ENCODE data around the gene DSCAML1. TPM values are rescaled to one million over a fixed set of nuclear protein-coding genes. Genes with fewer than 3 reads are reported as not detected.

DSCAML1 gene
- total and polyA plus RNA-seq, 2 of the 8 experiments (the other 6 are each of a cell fraction or from before 2014, with no cell fraction given), result 0.19 to 0.24 TPM

DNA sequence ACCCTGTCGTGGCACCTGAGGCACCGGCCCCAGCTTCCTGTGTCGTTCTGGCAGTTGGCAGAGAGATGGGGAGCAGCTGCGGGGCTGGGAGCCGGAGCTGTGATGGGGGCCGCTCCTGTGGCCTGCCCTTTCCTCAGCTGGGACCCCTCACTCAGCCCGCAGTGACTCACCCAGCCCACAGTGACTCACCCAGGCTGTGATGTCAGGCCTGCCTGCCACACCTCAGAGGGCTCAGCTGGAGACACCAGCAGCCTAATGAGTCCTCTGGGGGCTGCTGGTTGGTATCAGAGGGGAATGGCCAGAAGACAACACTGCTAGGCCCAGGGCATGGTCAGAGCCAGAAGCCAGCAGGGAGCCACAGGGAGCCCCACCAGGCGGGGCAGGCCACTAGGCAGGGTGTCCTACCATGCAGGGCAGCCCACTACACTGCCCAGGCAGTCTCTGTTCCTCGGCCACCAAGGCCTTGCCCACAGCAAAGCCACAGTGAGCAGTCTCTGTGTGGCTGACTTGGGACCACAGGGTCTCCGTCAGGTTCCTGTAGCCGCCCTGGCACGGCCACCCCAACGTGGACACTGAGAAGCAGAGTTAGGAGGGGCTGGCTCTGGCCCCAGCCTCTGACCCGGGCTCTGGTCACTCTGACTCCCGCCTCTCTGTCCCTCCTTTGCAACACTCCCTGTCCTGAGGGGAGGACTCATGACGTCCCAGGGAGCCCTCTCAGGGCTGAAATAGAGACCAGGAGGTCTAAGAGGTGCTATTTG lies 31.8 kb upstream of the DSCAML1 start:
- Histone ChIP-seq H2BK5ac (ENCODE audit: low read depth, low read length) (no peak overlapping the region), H2AK5ac (ENCODE audit: low read depth, low read length) (no peak overlapping the region), H2BK120ac (replicated peaks; ENCODE audit: low read depth, low read length) (no peak overlapping the region), H3K4ac (replicated peaks; ENCODE audit: insufficient read length, low read depth, low read length) (no peak overlapping the region), H3K4me1 (replicated peaks in 1 of 4; ENCODE audit: control insufficient read depth in 3 of 4, insufficient read depth in 4 of 4, low read length in 3 of 4) (peaks cover 0 to 18% (median 10%) of the 10 kb centered on the region in 4 experiments; a peak in 6 of 7 replicates), H3K9me3 (ENCODE audit: insufficient read depth in 2 of 2, low read depth in 1 of 2, low read length in 1 of 2) (no peaks in the 10 kb centered on the region), H4K8ac (ENCODE audit: extremely low read depth, insufficient read depth, low read length) (peak overlapping the region; percentile 53), H4K91ac (replicated peaks; ENCODE audit: insufficient read length, low read length) (no peak overlapping the region), H4K5ac (ENCODE audit: insufficient read length, low read depth, low read length) (no peak overlapping the region), H2BK12ac (ENCODE audit: low read depth, low read length) (no peak overlapping the region), H3K23me2 (ENCODE audit: low read depth, low read length) (no peaks in the 10 kb centered on the region), H2AFZ (ENCODE audit: low read length) (no peak overlapping the region), H2BK15ac (ENCODE audit: low read length) (0 out of 2 replicates have a peak overlapping the region, but pooled peaks have one; percentile 5), H3K27me3 (replicated peaks in 1 of 4; ENCODE audit: control insufficient read depth in 3 of 4, extremely low read depth in 1 of 4, insufficient read depth in 3 of 4, low read length in 3 of 4) (no peaks in the 10 kb centered on the region; a peak in 1 of 7 replicates), H2BK20ac (ENCODE audit: low read length) (no peak overlapping the region), H3K4me2 (ENCODE audit: insufficient read depth in 1 of 2, low read depth in 2 of 2, low read length in 2 of 2) (no peak overlapping the region), H3K9ac (replicated peaks in 1 of 4; ENCODE audit: extremely low read depth in 1 of 4, low read depth in 3 of 4, low read length in 3 of 4) (no peak overlapping the region), H3K14ac (ENCODE audit: insufficient read length) (no peak overlapping the region), H3K18ac (ENCODE audit: extremely low read depth, low read length) (no peak overlapping the region), H3K23ac (ENCODE audit: insufficient read length) (no peak overlapping the region), H3K4me3 (ENCODE audit: extremely low read depth in 1 of 4, insufficient read depth in 2 of 4, low read depth in 3 of 4, low read length in 4 of 4) (no peak overlapping the region), H3K36me3 (ENCODE audit: control insufficient read depth in 2 of 4, insufficient read depth in 4 of 4, low read length in 3 of 4) (no peaks in the 10 kb centered on the region), H3K79me1 (ENCODE audit: low read depth, low read length) (no peaks in the 10 kb centered on the region), H3K56ac (replicated peaks; ENCODE audit: insufficient read length, low read depth, low read length) (no peak overlapping the region), H3K79me2 (ENCODE audit: control insufficient read depth in 1 of 2, insufficient read depth in 2 of 2, low read length in 2 of 2) (no peaks in the 10 kb centered on the region), H4K20me1 (replicated peaks in 1 of 2; ENCODE audit: control insufficient read depth in 1 of 2, insufficient read depth in 2 of 2, low read length in 2 of 2) (no peaks in the 10 kb centered on the region), H3K27ac (ENCODE audit: low read depth, low read length) (no peak overlapping the region; the same call in 1 of the 2 replicates)
- FAIRE-seq, result no peak
- ChIA-PET CTCF (ENCODE audit: partially characterized antibody) (interaction anchor here (0.6 to 11.9 kb wide), 11 partner anchors 9 to 402 kb away, joined by 3 to 91 read pairs (median 4); no protein-coding TSS in a partner anchor), POLR2A (ENCODE audit: partially characterized antibody) (no interaction called here)
- TF ChIP-seq, protein P1, sequence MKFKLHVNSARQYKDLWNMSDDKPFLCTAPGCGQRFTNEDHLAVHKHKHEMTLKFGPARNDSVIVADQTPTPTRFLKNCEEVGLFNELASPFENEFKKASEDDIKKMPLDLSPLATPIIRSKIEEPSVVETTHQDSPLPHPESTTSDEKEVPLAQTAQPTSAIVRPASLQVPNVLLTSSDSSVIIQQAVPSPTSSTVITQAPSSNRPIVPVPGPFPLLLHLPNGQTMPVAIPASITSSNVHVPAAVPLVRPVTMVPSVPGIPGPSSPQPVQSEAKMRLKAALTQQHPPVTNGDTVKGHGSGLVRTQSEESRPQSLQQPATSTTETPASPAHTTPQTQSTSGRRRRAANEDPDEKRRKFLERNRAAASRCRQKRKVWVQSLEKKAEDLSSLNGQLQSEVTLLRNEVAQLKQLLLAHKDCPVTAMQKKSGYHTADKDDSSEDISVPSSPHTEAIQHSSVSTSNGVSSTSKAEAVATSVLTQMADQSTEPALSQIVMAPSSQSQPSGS (IDR thresholded peaks at IDR 0.05; ENCODE audit: low read length), result no peak
- TF ChIP-seq POU5F1 (IDR thresholded peaks at IDR 0.05; ENCODE audit: low read depth, low read length), result no peak
- peak in 1 of 2 experiments; percentile 43 for DNase-seq (ENCODE audit: low read depth in 1 of 2, low spot score in 2 of 2)
- 85% methylated on average over 16 of the region's 16 CpGs; no CpG with 5 or more reads in 1 of the 2 experiments for WGBS, 2 experiments (ENCODE audit: extremely low coverage in 1 of 2, insufficient coverage in 1 of 2, insufficient read length in 1 of 2, insufficient replicate concordance in 2 of 2, low coverage in 1 of 2, low lambda C conversion rate in 2 of 2, missing lambda C conversion rate in 1 of 2)

Data from H1 (cell line).